RWPE2 (cell line): ENCODE data around the gene IRS1.

Experiments used
- ATAC-seq: fragments of 200-7000 bp; cut with Tn5 transposase; 3 replicates; pipeline ENCODE4 v1.9.1; 2021; ENCODE audit warnings: low read depth
- DNase-seq: peaks from one replicate; pipeline ENCODE4 v3.0.0-alpha.2; 2020; ENCODE audit warnings: low spot score
- H3K27ac ChIP-seq: fragments of 450-650 bp; 2 replicates; pipeline ENCODE4 v1.5.1; 2017; ENCODE audit warnings: mild to moderate bottlenecking; ENCODE audit not compliant: poor library complexity, severe bottlenecking
- H3K27me3 ChIP-seq: fragments of 250-450 bp; sonication (Bioruptor Pico); 2 replicates; pipeline ENCODE4 v1.5.1; 2021; ENCODE audit warnings: mild to moderate bottlenecking, moderate library complexity; ENCODE audit not compliant: insufficient read depth, poor library complexity, severe bottlenecking
- H3K36me3 ChIP-seq: fragments of 250-450 bp; sonication (Bioruptor Pico); 2 replicates; pipeline ENCODE4 v1.5.1; 2020; ENCODE audit warnings: low read depth, mild to moderate bottlenecking, moderate library complexity
- H3K4me1 ChIP-seq: fragments of 250-450 bp; sonication (Bioruptor Pico); 2 replicates; pipeline ENCODE4 v1.5.1; 2021; ENCODE audit warnings: mild to moderate bottlenecking, moderate library complexity; ENCODE audit not compliant: insufficient read depth, poor library complexity, severe bottlenecking
- H3K4me3 ChIP-seq: fragments of 250-450 bp; sonication (Bioruptor Pico); 2 replicates; pipeline ENCODE4 v1.5.1; 2021; ENCODE audit warnings: mild to moderate bottlenecking, moderate library complexity; ENCODE audit not compliant: severe bottlenecking
- H3K9me3 ChIP-seq: fragments of 250-450 bp; sonication (Bioruptor Pico); 2 replicates; pipeline ENCODE4 v1.5.1; 2021; ENCODE audit warnings: mild to moderate bottlenecking, moderate library complexity; ENCODE audit not compliant: severe bottlenecking
- CTCF ChIP-seq: fragments of 450-650 bp; IDR thresholded peaks from one replicate; pipeline ENCODE4 v1.5.1; 2017; ENCODE audit warnings: mild to moderate bottlenecking, moderate library complexity; ENCODE audit not compliant: poor library complexity, severe bottlenecking

The IRS1 gene

GRCh38 chr2:226777611-226778010 lies 22.0 kb downstream of the IRS1 start:
- DNase-seq = no peak
- no peak for TF ChIP-seq CTCF
- H3K27ac ChIP-seq = no peak overlapping the region
- no peaks in the 10 kb centered on the region for H3K27me3 ChIP-seq
- H3K9me3 ChIP-seq = no peaks in the 10 kb centered on the region
- peaks cover 19% of the 10 kb centered on the region for H3K4me1 ChIP-seq
- H3K36me3 ChIP-seq = peaks cover 96% of the 10 kb centered on the region
- no peak for ATAC-seq
- no peak overlapping the region for H3K4me3 ChIP-seq

- no peak for ATAC-seq
- H3K27ac ChIP-seq = no peak overlapping the region
- TF ChIP-seq CTCF = no peak
- no peaks in the 10 kb centered on the region for H3K27me3 ChIP-seq
- peaks cover 97% of the 10 kb centered on the region for H3K36me3 ChIP-seq
- H3K9me3 ChIP-seq = no peaks in the 10 kb centered on the region
- H3K4me3 ChIP-seq = no peak overlapping the region
- no peak for DNase-seq
- H3K4me1 ChIP-seq = peaks cover 19% of the 10 kb centered on the region
Measured at GRCh38 chr2:226776104-226776503, 23.5 kb downstream of the IRS1 start.

- H3K4me3 ChIP-seq = no peak overlapping the region
- H3K4me1 ChIP-seq = peaks cover 19% of the 10 kb centered on the region
- TF ChIP-seq CTCF = no peak
- DNase-seq (no peak), ATAC-seq (no peak)
- no peak overlapping the region for H3K27ac ChIP-seq
- peaks cover 98% of the 10 kb centered on the region for H3K36me3 ChIP-seq
- no peaks in the 10 kb centered on the region for H3K9me3 ChIP-seq
- H3K27me3 ChIP-seq = no peaks in the 10 kb centered on the region
Measured at GRCh38 chr2:226775032-226775509, 24.5 kb downstream of the IRS1 start.

- DNase-seq = no peak
- H3K27ac ChIP-seq = peak overlapping the region; percentile 34
Measured at GRCh38 chr2:226773291-226773690, 26.3 kb downstream of the IRS1 start.

More at GRCh38 chr2:226773291-226773690, 26.3 kb downstream of the IRS1 start:
- no peak for TF ChIP-seq CTCF
- Histone ChIP-seq H3K36me3 (peaks cover 98% of the 10 kb centered on the region), H3K4me3 (no peak overlapping the region), H3K4me1 (peaks cover 19% of the 10 kb centered on the region), H3K27me3 (no peaks in the 10 kb centered on the region), H3K9me3 (no peaks in the 10 kb centered on the region)
- ATAC-seq = no peak; the same call in 2 of the 3 replicates
